HG03575 (cell line): Measurements from ENCODE around the gene VPS18.

ENCODE experiments used
- ATAC-seq: cut with Tn5 transposase; IDR thresholded peaks from one replicate; pipeline ENCODE4 v1.9.1; 2021; ENCODE audit not compliant: unreplicated experiment, insufficient number of reproducible peaks, low FRiP score; ENCODE audit errors: extremely low read depth

The VPS18 gene

GRCh38 chr15:40944510-40945296 lies 50.5 kb downstream of the VPS18 start:
- ATAC-seq = no peak

- no peak for ATAC-seq
Measured at GRCh38 chr15:40948706-40949473, 54.6 kb downstream of the VPS18 start.

GRCh38 chr15:40949756-40950207 lies 55.5 kb downstream of the VPS18 start:
- ATAC-seq = no peak

- no peak for ATAC-seq
Measured at GRCh38 chr15:40951764-40952163, 57.5 kb downstream of the VPS18 start.

GRCh38 chr15:40952301-40952900 lies 58.2 kb downstream of the VPS18 start:
- no peak for ATAC-seq

GRCh38 chr15:40952901-40953712 lies 58.9 kb downstream of the VPS18 start, which contains the start of gene CHAC1:
TSS of gene CHAC1 (plus strand) at chr15:40953471. CDS start at chr15:40953584, 113 bp downstream.
- ATAC-seq = peak; percentile 72
